ENCODE measurements around the gene SUOX.

DNA sequence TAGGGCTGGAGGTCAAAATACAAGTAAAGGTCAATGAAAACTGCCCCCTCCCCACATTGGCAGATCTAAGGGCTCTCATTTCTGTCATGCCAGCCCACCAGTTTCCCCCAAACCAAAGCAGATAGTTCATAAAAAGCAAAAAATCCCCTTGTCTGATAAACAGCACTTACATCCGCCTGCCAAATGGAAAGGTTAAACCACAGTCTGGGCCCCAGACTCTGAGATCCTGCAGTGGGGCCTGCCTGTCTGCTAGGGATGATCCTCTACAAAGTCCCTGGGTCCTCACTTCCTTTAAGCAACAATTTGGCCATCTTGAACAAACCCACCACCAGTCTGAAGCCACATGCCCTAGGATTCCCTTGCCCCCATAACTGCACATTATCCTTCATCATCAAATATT, 34.9 kb downstream of the SUOX start:
- TF ChIP-seq, protein P1, sequence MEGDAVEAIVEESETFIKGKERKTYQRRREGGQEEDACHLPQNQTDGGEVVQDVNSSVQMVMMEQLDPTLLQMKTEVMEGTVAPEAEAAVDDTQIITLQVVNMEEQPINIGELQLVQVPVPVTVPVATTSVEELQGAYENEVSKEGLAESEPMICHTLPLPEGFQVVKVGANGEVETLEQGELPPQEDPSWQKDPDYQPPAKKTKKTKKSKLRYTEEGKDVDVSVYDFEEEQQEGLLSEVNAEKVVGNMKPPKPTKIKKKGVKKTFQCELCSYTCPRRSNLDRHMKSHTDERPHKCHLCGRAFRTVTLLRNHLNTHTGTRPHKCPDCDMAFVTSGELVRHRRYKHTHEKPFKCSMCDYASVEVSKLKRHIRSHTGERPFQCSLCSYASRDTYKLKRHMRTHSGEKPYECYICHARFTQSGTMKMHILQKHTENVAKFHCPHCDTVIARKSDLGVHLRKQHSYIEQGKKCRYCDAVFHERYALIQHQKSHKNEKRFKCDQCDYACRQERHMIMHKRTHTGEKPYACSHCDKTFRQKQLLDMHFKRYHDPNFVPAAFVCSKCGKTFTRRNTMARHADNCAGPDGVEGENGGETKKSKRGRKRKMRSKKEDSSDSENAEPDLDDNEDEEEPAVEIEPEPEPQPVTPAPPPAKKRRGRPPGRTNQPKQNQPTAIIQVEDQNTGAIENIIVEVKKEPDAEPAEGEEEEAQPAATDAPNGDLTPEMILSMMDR (IDR thresholded peaks at IDR 0.05): no peak
- TF ChIP-seq POLR2A (IDR thresholded peaks at IDR 0.05): no peak
- no peak for TF ChIP-seq POLR2AphosphoS5 (IDR thresholded peaks at IDR 0.05)

Measured in prostate gland (tissue), 2 donors.